ENCODE results near the gene LUC7L.
"Not testable (repeated sequence)": the region's sequence is repeated elsewhere in the genome, so short reads cannot be mapped to it uniquely, and the experiment has no call there.

LUC7L gene

GRCh38 chr16:228852-229730, at the start of gene LUC7L:
Gene LUC7L, minus strand, starts transcription at chr16:229449. Its CDS starts 110 bp downstream, at chr16:229339.
- in situ Hi-C loops (cut with HindIII; ENCODE audit: low sequenced_read_pairs), result no loop called here

DNA sequence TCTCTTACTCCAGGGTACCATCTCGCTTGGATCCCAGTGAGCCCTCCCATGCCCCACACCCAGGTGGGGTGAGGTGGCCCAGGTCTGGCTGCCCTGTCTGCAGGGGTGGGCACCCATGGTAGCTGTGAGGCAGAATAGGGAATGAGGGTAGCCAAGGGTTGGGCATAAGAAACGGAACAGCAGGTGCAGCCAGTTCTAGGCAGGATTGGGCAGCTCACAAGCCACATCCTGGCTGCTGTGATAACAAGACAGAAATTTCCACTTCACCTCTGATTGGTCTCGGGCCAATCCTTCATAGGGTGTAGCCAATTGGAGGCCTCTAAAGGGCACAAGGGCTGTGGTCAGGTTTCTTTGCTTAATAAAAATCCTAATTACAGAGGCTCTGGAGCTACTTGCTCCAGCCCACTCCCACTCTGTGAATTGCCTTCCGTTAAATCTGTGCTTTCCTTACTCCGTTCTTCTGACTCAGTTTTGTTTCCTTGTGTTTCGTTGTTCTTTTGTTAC, 49.7 kb upstream of the LUC7L start:
- in situ Hi-C loops (cut with HindIII; ENCODE audit: low sequenced_read_pairs), result no loop called here

GRCh38 chr16:276426-277077, 47.3 kb upstream of the LUC7L start:
- in situ Hi-C loops (cut with HindIII; ENCODE audit: low sequenced_read_pairs), result no loop called here

DNA sequence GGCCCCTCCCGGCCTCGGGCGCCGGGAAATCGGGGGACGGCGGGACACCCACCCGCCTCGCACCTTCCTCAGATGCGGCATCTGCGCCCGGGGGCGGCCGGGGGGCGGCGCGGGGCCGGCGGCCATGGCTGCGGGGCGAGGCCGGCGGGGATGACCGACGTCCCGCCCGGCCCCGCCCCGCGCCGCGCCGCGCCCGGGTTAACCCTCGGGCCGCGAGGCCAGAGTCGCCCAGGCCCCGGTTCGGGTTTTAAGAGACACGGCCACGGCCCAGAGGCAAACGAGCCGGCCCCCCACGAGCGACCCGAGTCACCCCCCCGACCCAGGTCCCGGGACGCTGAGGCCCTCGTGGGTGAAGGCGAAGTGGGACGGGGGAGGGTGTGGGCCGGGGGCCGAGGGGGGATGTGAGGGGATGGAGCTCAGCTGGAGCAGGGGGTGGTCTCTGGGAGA, 46.6 kb upstream of the LUC7L start, which contains the start of gene RGS11:
TSS of gene RGS11 (minus strand) at position 159 of the 447 bp plus-strand sequence. CDS start at position 126, 33 bp downstream.
- in situ Hi-C loops (cut with HindIII; ENCODE audit: low sequenced_read_pairs), result no loop called here

GRCh38 chr16:275041-275641, 45.9 kb upstream of the LUC7L start:
- in situ Hi-C loops (cut with HindIII; ENCODE audit: low sequenced_read_pairs), result no loop called here

- in situ Hi-C loops (cut with HindIII; ENCODE audit: low sequenced_read_pairs), result no loop called here
Observed at GRCh38 chr16:273547-274421, 44.5 kb upstream of the LUC7L start.

GRCh38 chr16:272633-273546, 43.6 kb upstream of the LUC7L start:
- in situ Hi-C loops (cut with HindIII; ENCODE audit: low sequenced_read_pairs), result no loop called here

DNA sequence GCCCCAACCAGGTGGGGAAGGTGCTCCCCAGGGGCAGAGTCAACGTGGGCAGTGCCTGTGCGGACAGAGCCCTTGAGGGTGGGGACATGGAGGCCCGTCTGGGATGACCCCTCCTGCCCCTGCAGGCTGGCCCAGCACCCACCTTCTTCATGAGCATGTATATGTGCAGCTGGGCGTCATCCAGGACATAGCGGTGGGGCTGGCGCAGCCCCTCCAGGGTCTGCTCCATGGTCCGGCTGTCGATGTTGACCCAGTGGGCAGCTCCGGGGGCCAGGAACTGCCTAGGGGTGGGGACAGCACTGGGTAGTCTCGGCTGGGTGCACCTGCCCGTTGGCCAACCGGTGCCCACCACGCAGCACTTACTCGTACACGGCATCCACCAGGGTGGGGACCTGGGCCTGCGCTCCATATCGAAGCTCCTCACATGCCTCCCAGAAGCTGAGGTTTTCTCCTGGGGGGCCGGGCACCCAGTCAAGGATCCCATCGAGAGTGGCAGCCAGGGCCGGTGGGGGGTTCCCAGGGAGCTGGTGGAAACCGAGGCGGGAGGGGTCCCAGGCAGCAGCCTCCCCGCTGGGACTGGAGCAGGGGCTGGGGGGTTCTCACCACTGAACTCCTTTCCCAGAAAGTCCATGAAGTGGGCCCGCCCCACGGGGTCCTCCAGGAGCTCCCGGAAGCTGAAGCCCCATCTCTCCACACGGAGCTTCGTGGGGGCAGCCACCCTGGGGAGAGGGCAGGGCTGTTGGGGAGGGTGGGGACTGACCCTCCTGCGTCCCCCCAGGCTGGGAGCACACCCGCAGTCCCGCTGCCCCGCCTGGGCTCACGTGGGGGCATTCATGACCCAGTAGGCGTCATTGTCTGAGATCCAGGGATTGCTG, 41.4 kb upstream of the LUC7L start:
- in situ Hi-C loops (cut with HindIII; ENCODE audit: low sequenced_read_pairs), result no loop called here

- in situ Hi-C loops (cut with HindIII; ENCODE audit: low sequenced_read_pairs), result no loop called here
Observed at GRCh38 chr16:269061-269796, 40.0 kb upstream of the LUC7L start.

GRCh38 chr16:268141-269053, 39.1 kb upstream of the LUC7L start:
- in situ Hi-C loops (cut with HindIII; ENCODE audit: low sequenced_read_pairs), result no loop called here

GRCh38 chr16:267562-267961, 38.3 kb upstream of the LUC7L start:
- in situ Hi-C loops (cut with HindIII; ENCODE audit: low sequenced_read_pairs), result not testable (repeated sequence)

GRCh38 chr16:266258-267164, 37.3 kb upstream of the LUC7L start:
- in situ Hi-C loops (cut with HindIII; ENCODE audit: low sequenced_read_pairs), result no loop called here

GRCh38 chr16:265711-266110, 36.5 kb upstream of the LUC7L start:
- in situ Hi-C loops (cut with HindIII; ENCODE audit: low sequenced_read_pairs), result no loop called here

- in situ Hi-C loops (cut with HindIII; ENCODE audit: low sequenced_read_pairs), result no loop called here
Observed at GRCh38 chr16:265002-265529, 35.8 kb upstream of the LUC7L start.

DNA sequence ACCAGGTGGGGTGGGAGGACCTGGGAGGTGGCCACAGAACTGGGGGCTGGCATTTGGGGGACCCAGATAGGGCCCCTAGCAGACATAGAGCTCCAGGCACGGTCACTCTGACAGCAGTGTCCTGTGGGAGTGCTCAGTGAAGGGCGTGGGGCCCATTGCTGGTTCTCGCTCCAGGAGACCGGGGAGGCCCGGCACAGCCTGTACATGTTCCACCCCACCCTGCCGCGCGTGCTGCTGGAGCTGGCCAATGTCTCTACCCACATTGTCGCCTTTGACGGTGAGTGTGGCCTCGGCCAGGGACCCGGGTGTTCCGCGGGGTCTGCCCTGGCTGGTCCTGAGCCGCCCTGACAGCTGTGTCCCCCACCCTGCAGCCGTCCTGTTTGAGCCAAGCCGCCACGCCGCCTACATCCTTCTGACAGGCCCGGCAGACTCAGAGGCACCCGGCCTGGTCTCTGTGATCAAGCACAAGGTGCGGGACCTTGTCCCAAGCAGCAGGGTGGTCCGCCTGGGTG, 35.2 kb upstream of the LUC7L start:
- in situ Hi-C loops (cut with HindIII; ENCODE audit: low sequenced_read_pairs), result no loop called here
